ENCODE data around the gene NSMCE1.
A peak's percentile ranks its signal among the peaks of the same experiment; 100 is the strongest.
"Not testable (repeated sequence)": the region's sequence is repeated elsewhere in the genome, so short reads cannot be mapped to it uniquely, and the experiment has no call there.

NSMCE1 gene

GRCh38 chr16:27272076-27272475 lies 3.5 kb upstream of the NSMCE1 start:
- no peak for DNase-seq (ENCODE audit: low spot score)

- DNase-seq (ENCODE audit: low spot score): no peak
Observed at GRCh38 chr16:27270349-27270748, 1.8 kb upstream of the NSMCE1 start.

GRCh38 chr16:27269300-27270150 lies 953 bp upstream of the NSMCE1 start:
- no peak for DNase-seq (ENCODE audit: low spot score)

- no peak for DNase-seq (ENCODE audit: low spot score)
Observed at GRCh38 chr16:27267037-27267677, 1.4 kb downstream of the NSMCE1 start.

- no peak for DNase-seq (ENCODE audit: low spot score)
Observed at GRCh38 chr16:27265982-27266381, 2.6 kb downstream of the NSMCE1 start.

GRCh38 chr16:27264151-27264550 lies 4.4 kb downstream of the NSMCE1 start:
- DNase-seq (ENCODE audit: low spot score): peak; percentile 85

- not testable (repeated sequence) for DNase-seq (ENCODE audit: low spot score)
Observed at GRCh38 chr16:27262904-27263423, 5.6 kb downstream of the NSMCE1 start.

GRCh38 chr16:27259710-27260109 lies 8.9 kb downstream of the NSMCE1 start:
- no peak for DNase-seq (ENCODE audit: low spot score)

GRCh38 chr16:27258241-27258734 lies 10.3 kb downstream of the NSMCE1 start:
- no peak for DNase-seq (ENCODE audit: low spot score)

- no peak for DNase-seq (ENCODE audit: low spot score)
Observed at GRCh38 chr16:27257271-27257670, 11.3 kb downstream of the NSMCE1 start.

GRCh38 chr16:27256861-27257260 lies 11.7 kb downstream of the NSMCE1 start:
- no peak for DNase-seq (ENCODE audit: low spot score)

- DNase-seq (ENCODE audit: low spot score): no peak
Observed at GRCh38 chr16:27254262-27254811, 14.2 kb downstream of the NSMCE1 start.

- DNase-seq (ENCODE audit: low spot score): peak; percentile 81
Observed at GRCh38 chr16:27253526-27253930, 15.0 kb downstream of the NSMCE1 start.

GRCh38 chr16:27252206-27252585 lies 16.4 kb downstream of the NSMCE1 start:
- DNase-seq (ENCODE audit: low spot score): no peak

- no peak for DNase-seq (ENCODE audit: low spot score)
Observed at GRCh38 chr16:27251541-27252205, 16.9 kb downstream of the NSMCE1 start.

- DNase-seq (ENCODE audit: low spot score): not testable (repeated sequence)
Observed at GRCh38 chr16:27248886-27249285, 19.7 kb downstream of the NSMCE1 start.

- DNase-seq (ENCODE audit: low spot score): no peak
Observed at GRCh38 chr16:27248036-27248435, 20.5 kb downstream of the NSMCE1 start.

- not testable (repeated sequence) for DNase-seq (ENCODE audit: low spot score)
Observed at GRCh38 chr16:27247076-27247475, 21.5 kb downstream of the NSMCE1 start.

GRCh38 chr16:27246439-27246838 lies 22.1 kb downstream of the NSMCE1 start:
- no peak for DNase-seq (ENCODE audit: low spot score)

- DNase-seq (ENCODE audit: low spot score): peak; percentile 88
Observed at GRCh38 chr16:27245276-27246172, 23.0 kb downstream of the NSMCE1 start.

- no peak for DNase-seq (ENCODE audit: low spot score)
Observed at GRCh38 chr16:27244363-27244755, 24.2 kb downstream of the NSMCE1 start.

Measured in kidney tubule cell (primary cell).